ENCODE data around the gene CDK11A. TPM values are rescaled to one million over a fixed set of nuclear protein-coding genes. Genes with fewer than 3 reads are reported as not detected.

The CDK11A gene
- total and polyA plus RNA-seq, 2 donors (not counting 3 experiments of a cell fraction or from before 2014, with no cell fraction given), result 30.7 to 50.4 TPM

- H4K20me1 ChIP-seq (replicated peaks; ENCODE audit: control insufficient read depth, extremely low read depth, insufficient read depth, low read length), result no peaks in the 10 kb centered on the region
- BruUV-seq (replicated peaks), result no TSS peak
- H2AFZ ChIP-seq (ENCODE audit: low read depth, low read length), result no peak overlapping the region
- TF ChIP-seq JUN (IDR thresholded peaks at IDR 0.05; ENCODE audit: borderline replicate concordance, insufficient read depth, insufficient read length, low read depth), result no peak
- TF ChIP-seq MYC (IDR thresholded peaks at IDR 0.05; ENCODE audit: low read depth, low read length), result no peak
- no peak for TF ChIP-seq EZH2 (IDR thresholded peaks at IDR 0.05; ENCODE audit: borderline replicate concordance, low read depth, low read length, severe bottlenecking)
- no peak for TF ChIP-seq POLR2AphosphoS5 (IDR thresholded peaks at IDR 0.05; ENCODE audit: insufficient read depth, low read depth, low read length)
- no peak for TF ChIP-seq CTCF (IDR thresholded peaks at IDR 0.05; ENCODE audit: extremely low read depth in 1 of 2, insufficient read depth in 1 of 2, low read depth in 1 of 2, low read length in 2 of 2)
- no peak for TF ChIP-seq FOS (IDR thresholded peaks at IDR 0.05; ENCODE audit: borderline replicate concordance, insufficient read depth, low read length)
- TF ChIP-seq GATA2 (IDR thresholded peaks at IDR 0.05; ENCODE audit: insufficient read depth, insufficient read length, low read depth, low read length), result no peak
- no peak for TF ChIP-seq POLR2A (IDR thresholded peaks at IDR 0.05; ENCODE audit: low read depth, low read length)
- intact Hi-C loops (cut with micrococcal nuclease), result no loop called here
- DNase-seq (ENCODE audit: low read depth, low spot score) (no peak), FAIRE-seq (no peak)
- H3K4me2 ChIP-seq (ENCODE audit: insufficient read depth, low read length), result no peak overlapping the region
- no peaks in the 10 kb centered on the region for H3K27me3 ChIP-seq (ENCODE audit: control insufficient read depth in 2 of 2, insufficient read depth in 2 of 2, low read length in 2 of 2)
- no peaks in the 10 kb centered on the region for H3K9me3 ChIP-seq (replicated peaks; ENCODE audit: control insufficient read depth, insufficient read depth, low read length)
- H3K36me3 ChIP-seq (ENCODE audit: control insufficient read depth in 2 of 2, extremely low read depth in 1 of 2, insufficient read depth in 2 of 2, low read length in 2 of 2), result no peaks in the 10 kb centered on the region
- ChIA-PET CTCF (interaction anchor here (1.7 kb wide), 1 partner anchor 18 kb away, joined by 4 read pairs; no protein-coding TSS in a partner anchor), POLR2A (no interaction called here)
- H3K27ac ChIP-seq (ENCODE audit: insufficient read depth, low read depth, low read length), result no peak overlapping the region
- H3K4me3 ChIP-seq (replicated peaks in 1 of 3; ENCODE audit: insufficient read depth in 1 of 3, low read depth in 1 of 3, low read length in 3 of 3), result no peak overlapping the region
- no peaks in the 10 kb centered on the region for H3K9me1 ChIP-seq (replicated peaks; ENCODE audit: control insufficient read depth, extremely low read depth, insufficient read depth, low read length)
- dilution Hi-C loops (cut with MboI; ENCODE audit: extremely low pct_ligation_motif_present, low sequenced_read_pairs), result no loop called here
- H3K9ac ChIP-seq (replicated peaks; ENCODE audit: extremely low read depth, insufficient read depth, low read length), result no peak overlapping the region
- peaks cover 2% of the 10 kb centered on the region for H3K4me1 ChIP-seq (ENCODE audit: control insufficient read depth, extremely low read depth, insufficient read depth, low read length)
- peaks cover 41% of the 10 kb centered on the region for H3K79me2 ChIP-seq (ENCODE audit: control insufficient read depth, insufficient read depth, low read length)
Measured at GRCh38 chr1:1684031-1684681, 40.0 kb downstream of the CDK11A start.

Measured in endothelial cell of umbilical vein (primary cell).